Esophagus mucosa (tissue), 1 donor: Measurements from ENCODE around the gene UTS2B. TPM values are rescaled to one million over a fixed set of nuclear protein-coding genes. Genes with fewer than 3 reads are reported as not detected.
A peak's percentile ranks its signal among the peaks of the same experiment; 100 is the strongest.

Experiments
- ATAC-seq: fragments of 200-7000 bp; cut with Tn5 transposase; one replicate; pipeline ENCODE4 v1.9.1; 2020
- total RNA-seq: library from RNA; stranded (reverse); gene quantifications from one replicate; pipeline ENCODE4 v1.2.4, GENCODE V29; 2023
- donor health status: DM: yes; HTN: yes; CAD: no.

The UTS2B gene
- not detected for total RNA-seq

GRCh38 chr3:191329654-191330529 is at the start of gene UTS2B:
Gene UTS2B, minus strand, starts transcription at chr3:191330526. Its CDS starts 48,337 bp downstream, at chr3:191282189.
- ATAC-seq: peak; percentile 62

DNA sequence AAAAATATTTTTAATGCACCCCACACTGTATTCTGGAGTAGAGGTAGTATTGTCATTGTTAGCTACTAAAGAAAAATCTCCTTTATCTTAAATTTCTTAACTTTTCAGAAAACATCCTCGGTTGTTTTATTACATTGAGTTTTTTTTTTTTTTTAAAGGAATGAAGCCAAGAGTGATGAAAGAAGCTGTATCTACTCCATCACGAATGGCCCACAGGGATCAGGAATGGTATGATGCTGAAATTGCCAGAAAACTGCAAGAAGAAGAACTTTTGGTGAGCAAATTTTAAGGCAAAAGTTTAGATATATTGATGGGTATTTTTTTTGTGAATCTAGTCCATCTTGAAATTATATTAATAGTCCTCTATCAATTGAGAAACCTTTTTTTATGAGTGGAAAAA is 49.7 kb upstream of the UTS2B start:
- no peak for ATAC-seq

GRCh38 chr3:191379446-191379845 is 49.1 kb upstream of the UTS2B start:
- no peak for ATAC-seq

- ATAC-seq: no peak
Observed at GRCh38 chr3:191378142-191378812, 48.0 kb upstream of the UTS2B start.

GRCh38 chr3:191376516-191377141 is 46.3 kb upstream of the UTS2B start:
- no peak for ATAC-seq

DNA sequence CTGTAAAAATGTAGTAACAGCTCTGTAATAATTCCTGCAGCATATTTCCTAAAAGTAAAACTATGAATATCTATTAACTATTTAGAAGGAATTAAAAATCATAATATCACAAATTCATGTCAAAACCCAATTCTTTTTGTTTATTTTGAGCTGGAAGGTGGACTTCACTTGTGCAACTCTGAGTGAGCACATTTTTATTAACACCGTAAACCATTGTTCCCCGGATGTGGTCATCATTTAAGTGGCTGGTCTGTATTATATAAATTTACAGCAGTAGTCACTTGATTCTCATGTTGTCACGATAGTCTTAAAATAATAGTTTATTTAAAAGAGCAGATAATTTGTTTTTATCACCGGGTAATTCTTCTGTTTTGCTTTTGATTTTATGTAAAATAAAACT is 43.0 kb upstream of the UTS2B start:
- no peak for ATAC-seq

- ATAC-seq: no peak
Observed at GRCh38 chr3:191372122-191372521, 41.8 kb upstream of the UTS2B start.

GRCh38 chr3:191369616-191370010 is 39.3 kb upstream of the UTS2B start:
- ATAC-seq: no peak

GRCh38 chr3:191368755-191369615 is 38.7 kb upstream of the UTS2B start:
- no peak for ATAC-seq

- ATAC-seq: no peak
Observed at GRCh38 chr3:191366675-191367074, 36.3 kb upstream of the UTS2B start.

DNA sequence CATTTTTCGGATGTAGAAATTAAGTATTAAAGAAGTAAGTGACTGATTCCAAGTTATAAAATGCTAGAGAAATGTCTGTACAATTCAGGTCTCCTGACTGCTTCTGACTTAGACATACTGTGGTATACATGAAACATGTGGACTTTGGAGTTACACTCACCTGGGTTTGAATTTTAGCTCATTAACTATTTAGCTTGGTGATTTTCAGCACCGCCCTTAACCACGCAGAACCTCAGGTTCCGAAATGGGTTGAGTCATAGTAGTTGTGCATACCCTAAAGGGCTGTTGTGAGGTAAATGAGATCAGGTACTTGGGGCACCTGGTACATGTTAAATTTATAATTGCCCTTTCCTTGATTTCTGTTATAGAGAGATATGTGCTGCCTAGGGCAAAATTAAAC is 32.9 kb upstream of the UTS2B start:
- ATAC-seq: no peak

DNA sequence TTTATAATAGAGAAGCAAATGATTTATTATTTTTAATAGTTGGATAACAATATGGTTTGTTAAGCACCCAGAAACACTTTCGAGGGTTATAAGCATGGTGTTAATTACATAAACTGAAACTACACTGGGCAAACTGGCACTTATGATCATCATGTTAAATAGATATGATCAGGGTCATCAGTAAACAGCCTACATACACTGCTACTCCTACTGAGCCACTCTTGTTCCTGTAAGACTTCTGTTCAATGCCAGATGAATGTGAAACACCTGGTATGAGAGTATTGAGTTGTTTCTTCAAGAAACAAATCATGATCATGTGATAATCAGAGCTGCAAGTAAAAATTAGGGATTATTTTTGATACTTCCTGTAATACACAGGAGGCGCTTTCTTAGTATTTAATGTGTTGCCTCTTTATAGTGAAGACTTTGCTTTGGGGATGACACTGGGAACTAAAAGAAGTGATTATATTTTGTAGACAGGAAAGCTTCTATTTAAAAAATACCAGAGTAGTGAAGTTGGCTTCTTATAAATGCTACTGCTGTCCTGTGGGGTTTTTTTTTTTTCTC is 32.3 kb upstream of the UTS2B start:
- ATAC-seq: no peak

GRCh38 chr3:191362037-191362436 is 31.7 kb upstream of the UTS2B start:
- ATAC-seq: no peak

GRCh38 chr3:191361456-191361855 is 31.1 kb upstream of the UTS2B start:
- ATAC-seq: no peak

DNA sequence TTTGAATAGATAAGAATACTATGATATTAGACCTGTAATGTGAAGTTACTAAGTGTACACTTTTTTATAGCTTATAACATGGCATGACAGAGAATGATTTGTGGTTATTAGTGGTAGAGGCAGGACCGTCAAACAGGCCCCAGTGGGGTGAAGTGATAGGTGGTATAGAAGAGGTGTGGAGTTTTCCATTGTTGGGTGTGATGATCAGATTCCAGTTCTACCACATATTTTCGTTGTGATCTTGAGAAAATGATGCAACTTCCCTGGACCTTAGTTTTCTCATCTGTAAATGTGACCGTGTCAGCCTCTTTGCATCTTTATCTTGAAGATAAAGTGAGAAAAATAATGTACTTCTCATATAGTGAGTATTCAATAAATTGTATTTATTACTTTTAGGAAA is 30.3 kb upstream of the UTS2B start:
- peak; percentile 74 for ATAC-seq

GRCh38 chr3:191358929-191359328 is 28.6 kb upstream of the UTS2B start:
- ATAC-seq: no peak

- no peak for ATAC-seq
Observed at GRCh38 chr3:191357909-191358308, 27.6 kb upstream of the UTS2B start.

DNA sequence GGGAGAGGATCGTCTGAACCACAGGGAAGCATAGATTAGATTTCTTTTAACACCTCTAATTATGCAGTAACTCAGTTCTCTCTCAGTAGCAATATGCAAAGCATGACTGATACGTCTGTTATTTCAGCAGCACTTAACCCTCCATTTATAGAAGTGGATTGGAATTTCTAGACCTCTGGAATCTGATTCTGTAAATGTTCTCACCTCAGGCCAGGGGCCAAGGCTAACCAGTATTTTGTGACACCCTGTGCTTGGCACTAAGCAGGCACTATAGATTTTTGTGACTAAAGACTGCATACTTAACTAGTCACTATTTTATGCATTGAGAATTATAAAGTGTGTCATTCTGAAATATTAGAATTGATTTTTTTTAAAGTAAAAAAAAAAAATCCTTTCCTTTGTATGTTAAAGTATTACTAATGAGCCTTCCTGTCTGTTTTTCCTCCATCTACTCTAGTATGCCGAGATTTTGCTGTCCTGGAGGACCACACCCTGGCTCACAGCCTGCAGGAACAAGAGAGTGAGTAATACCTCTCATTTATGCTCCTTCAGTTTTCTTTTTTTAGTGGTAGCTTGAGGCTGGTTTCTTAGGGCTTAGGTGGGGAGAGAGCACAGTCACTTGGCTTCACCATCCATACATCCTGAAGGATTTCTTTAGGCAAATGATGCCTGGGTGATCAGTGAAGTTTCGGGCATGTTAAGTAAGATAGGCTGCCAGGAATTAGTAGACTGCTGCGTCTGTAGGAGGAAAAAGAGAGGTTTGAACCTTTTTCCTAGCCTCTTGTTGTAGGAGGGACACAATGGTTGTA is 26.5 kb upstream of the UTS2B start:
- peak; percentile 88 for ATAC-seq

- no peak for ATAC-seq
Observed at GRCh38 chr3:191355406-191355805, 25.1 kb upstream of the UTS2B start.

GRCh38 chr3:191353022-191353777 is 22.9 kb upstream of the UTS2B start:
- ATAC-seq: no peak

DNA sequence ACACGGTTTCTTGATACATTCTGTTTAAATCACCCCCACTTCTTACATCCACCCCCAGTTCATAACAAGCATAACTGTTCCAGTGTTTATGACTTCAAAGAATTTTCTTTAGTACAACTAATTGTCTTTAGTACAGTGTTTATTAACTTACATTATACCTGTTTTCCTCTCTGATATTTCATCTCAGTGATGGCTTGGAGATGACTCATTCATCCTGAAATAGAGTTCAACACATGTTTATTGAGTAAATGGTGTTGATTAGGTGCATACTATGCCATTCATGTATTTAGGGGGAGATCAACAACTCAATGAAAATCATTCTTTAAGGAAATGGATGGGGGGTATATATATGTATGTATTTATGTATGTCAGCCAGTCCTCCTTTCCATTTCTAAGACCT is 21.7 kb upstream of the UTS2B start:
- ATAC-seq: no peak
